ENCODE data around the gene VAPA. TPM values are rescaled to one million over a fixed set of nuclear protein-coding genes. Genes with fewer than 3 reads are reported as not detected.

Gene VAPA
- total RNA-seq, 4 donors from 2014 or later: 276 to 386 (median 317) TPM

- peaks cover 31 to 98% (median 40%) of the 10 kb centered on the region in 3 donors for H3K4me1 ChIP-seq
- H3K9me3 ChIP-seq: no peaks in the 10 kb centered on the region
- TF ChIP-seq CTCF (IDR thresholded peaks at IDR 0.05) (no peak), POLR2AphosphoS5 (IDR thresholded peaks at IDR 0.05) (no peak), EP300 (IDR thresholded peaks at IDR 0.05) (no peak), POLR2A (IDR thresholded peaks at IDR 0.05) (no peak)
- no peaks in the 10 kb centered on the region for H3K36me3 ChIP-seq
- H3K27me3 ChIP-seq: no peaks in the 10 kb centered on the region
- 57 to 71% methylated on average over 4 of the region's 4 CpGs for WGBS, 2 donors (ENCODE audit: low coverage in 1 of 2)
- H3K27ac ChIP-seq: peak overlapping the region; percentile 28 to 66 (median 42)
- H3K4me3 ChIP-seq: no peak overlapping the region
- no peak for ATAC-seq
These were observed 12.0 kb downstream of the VAPA start for GRCh38 chr18:9925795-9926194.

- no peak for TF ChIP-seq EP300 (IDR thresholded peaks at IDR 0.05)
- Histone ChIP-seq H3K27me3 (no peaks in the 10 kb centered on the region), H3K27ac (peak overlapping the region; percentile 2 to 66 (median 42)), H3K9me3 (no peaks in the 10 kb centered on the region), H3K4me1 (peaks cover 31 to 96% (median 36%) of the 10 kb centered on the region in 3 donors), H3K4me3 (no peak overlapping the region), H3K36me3 (no peaks in the 10 kb centered on the region)
- no peak for ATAC-seq
- WGBS, 2 donors (ENCODE audit: low coverage in 1 of 2): no CpG with 5 or more reads among the region's 2 CpGs
These were observed 12.5 kb downstream of the VAPA start for GRCh38 chr18:9926223-9926894.

GRCh38 chr18:9926977-9927376, 13.2 kb downstream of the VAPA start:
- 8 to 20% methylated on average over 1 of the region's 1 CpG for WGBS, 2 donors (ENCODE audit: low coverage in 1 of 2)
- no peak for ATAC-seq
- H3K27me3 ChIP-seq: no peaks in the 10 kb centered on the region
- no peaks in the 10 kb centered on the region for H3K9me3 ChIP-seq
- H3K36me3 ChIP-seq: no peaks in the 10 kb centered on the region
- peak overlapping the region in 1 of 4 donors; percentile 66 for H3K27ac ChIP-seq
- H3K4me3 ChIP-seq: no peak overlapping the region
- no peak for TF ChIP-seq POLR2A (IDR thresholded peaks at IDR 0.05)
- no peak for TF ChIP-seq EP300 (IDR thresholded peaks at IDR 0.05)
- no peak for TF ChIP-seq CTCF (IDR thresholded peaks at IDR 0.05)
- TF ChIP-seq POLR2AphosphoS5 (IDR thresholded peaks at IDR 0.05): no peak
- peaks cover 31 to 96% (median 34%) of the 10 kb centered on the region in 3 donors for H3K4me1 ChIP-seq

GRCh38 chr18:9927392-9928063, 13.7 kb downstream of the VAPA start:
- TF ChIP-seq POLR2AphosphoS5 (IDR thresholded peaks at IDR 0.05) (no peak), POLR2A (IDR thresholded peaks at IDR 0.05) (no peak), CTCF (IDR thresholded peaks at IDR 0.05) (peak in 1 of 4 experiments; percentile 15)
- H3K36me3 ChIP-seq: peaks cover 0 to 2% of the 10 kb centered on the region in 2 donors
- ATAC-seq: no peak
- no peaks in the 10 kb centered on the region for H3K9me3 ChIP-seq
- peaks cover 31 to 96% (median 32%) of the 10 kb centered on the region in 3 donors for H3K4me1 ChIP-seq
- WGBS, 2 donors (ENCODE audit: low coverage in 1 of 2): 43 to 58% methylated on average over 2 of the region's 2 CpGs
- no peak overlapping the region for H3K27ac ChIP-seq
- H3K4me3 ChIP-seq: no peak overlapping the region
- H3K27me3 ChIP-seq: no peaks in the 10 kb centered on the region

- H3K4me1 ChIP-seq: peaks cover 29 to 93% (median 32%) of the 10 kb centered on the region in 3 donors
These were observed 14.9 kb downstream of the VAPA start for GRCh38 chr18:9928646-9929259.

More at GRCh38 chr18:9928646-9929259, 14.9 kb downstream of the VAPA start:
- no peak overlapping the region for H3K27ac ChIP-seq
- H3K9me3 ChIP-seq: no peaks in the 10 kb centered on the region
- H3K4me3 ChIP-seq: no peak overlapping the region
- 84 to 96% methylated on average over 4 to 5 of the region's 5 CpGs for WGBS, 2 donors (ENCODE audit: low coverage in 1 of 2)
- no peak for ATAC-seq
- TF ChIP-seq EP300 (IDR thresholded peaks at IDR 0.05) (no peak), CTCF (IDR thresholded peaks at IDR 0.05) (no peak), POLR2AphosphoS5 (IDR thresholded peaks at IDR 0.05) (no peak), POLR2A (IDR thresholded peaks at IDR 0.05) (no peak)
- H3K36me3 ChIP-seq: peaks cover 0 to 14% of the 10 kb centered on the region in 2 donors
- H3K27me3 ChIP-seq: no peaks in the 10 kb centered on the region

All from gastroesophageal sphincter (tissue), 4 donors.